SK-N-SH (cell line): ENCODE results near the gene SETD3. TPM values are rescaled to one million over a fixed set of nuclear protein-coding genes. Genes with fewer than 3 reads are reported as not detected.

Experiments
- CTCF ChIA-PET: fragments of 300-600, 350-600 bp; formaldehyde crosslinking; extraction: SDS; loops from one replicate; lab custom pipeline; 2021; lab: Yijun Ruan, JAX
- POLR2A ChIA-PET: fragments of 350-600 bp; sonication (Branson Sonifier 250); formaldehyde crosslinking; extraction: SDS; loops from one replicate; lab custom pipeline; 2020; ENCODE audit warnings: antibody characterized with exemption, inconsistent platforms; lab: Yijun Ruan, JAX
- DNase-seq: peaks from one replicate; pipeline ENCODE4 v3.0.0; 2012
- H2AFZ ChIP-seq: fragments of 200-600 bp; sonication (generic); 2 replicates; pipeline ENCODE4 v1.8.1; 2016; ENCODE audit warnings: antibody characterized with exemption, mild to moderate bottlenecking, low read depth
- H3F3A ChIP-seq: fragments of 200-600 bp; sonication (generic); replicated peaks from 2 replicates; pipeline ENCODE3; 2016; ENCODE audit warnings: antibody characterized with exemption, mild to moderate bottlenecking; ENCODE audit not compliant: insufficient read depth
- H3K27ac ChIP-seq, 2 experiments: fragments of 200-500 bp in 1 of 2; fragments of 200-600 bp in 1 of 2; sonication (Bioruptor generic) in 1 of 2; sonication (generic), shearing (Covaris generic) in 1 of 2; 2 replicates each; pipeline versions ENCODE4 v1.5.1 to v1.6.1; 2014 to 2016; ENCODE audit warnings: low read depth in 2 of 2, inconsistent platforms in 1 of 2, low read length in 1 of 2, mild to moderate bottlenecking in 1 of 2, mixed read lengths in 1 of 2
- H3K27me3 ChIP-seq: fragments of 200-600 bp; sonication (generic), shearing (Covaris generic); 2 replicates; pipeline ENCODE4 v1.6.1; 2016; ENCODE audit warnings: mixed run types; ENCODE audit not compliant: insufficient read depth
- H3K36me3 ChIP-seq, 2 experiments: fragments of 200-500 bp in 1 of 2; fragments of 200-600 bp in 1 of 2; sonication (Bioruptor generic) in 1 of 2; sonication (generic) in 1 of 2; replicated peaks in 1 of 2; 2 replicates each; pipeline versions ENCODE3 to v1.5.1; 2014 to 2016; ENCODE audit warnings: low read length in 1 of 2, mild to moderate bottlenecking in 1 of 2; ENCODE audit not compliant: insufficient read depth in 2 of 2, control insufficient read depth in 1 of 2
- H3K4me1 ChIP-seq, 2 experiments: fragments of 200-500 bp in 1 of 2; fragments of 200-600 bp in 1 of 2; sonication (Bioruptor generic) in 1 of 2; sonication (generic), shearing (Covaris generic) in 1 of 2; 2 replicates each; pipeline versions ENCODE4 v1.5.1 to v1.6.1; 2014 to 2016; ENCODE audit warnings: low read depth in 1 of 2, low read length in 1 of 2, mixed run types in 1 of 2; ENCODE audit not compliant: insufficient read depth in 2 of 2, control insufficient read depth in 1 of 2
- H3K4me2 ChIP-seq: fragments of 200-600 bp; sonication (generic), shearing (Covaris generic); 2 replicates; pipeline ENCODE4 v1.6.1; 2017; ENCODE audit warnings: mixed run types
- H3K4me3 ChIP-seq, 2 experiments: fragments of 200-500 bp in 1 of 2; fragments of 200-600 bp in 1 of 2; sonication (Bioruptor generic) in 1 of 2; sonication (generic), shearing (Covaris generic) in 1 of 2; 2 replicates each; pipeline versions ENCODE4 v1.5.1 to v1.8.1; 2014 to 2016; ENCODE audit warnings: low read depth in 2 of 2, inconsistent platforms in 1 of 2, low read length in 1 of 2, mild to moderate bottlenecking in 1 of 2, mixed read lengths in 1 of 2, moderate library complexity in 1 of 2
- H3K79me2 ChIP-seq: fragments of 200-600 bp; sonication (generic); 2 replicates; pipeline ENCODE4 v1.8.1; 2017; ENCODE audit warnings: mild to moderate bottlenecking; ENCODE audit not compliant: insufficient read depth
- H3K9ac ChIP-seq: fragments of 200-600 bp; sonication (generic); 2 replicates; pipeline ENCODE4 v1.6.1; 2017; ENCODE audit warnings: mixed run types
- H3K9me2 ChIP-seq: fragments of 200-600 bp; sonication (generic); 2 replicates; pipeline ENCODE4 v1.6.1; 2017; ENCODE audit warnings: mixed run types
- H3K9me3 ChIP-seq: fragments of 200-600 bp; sonication (generic); 2 replicates; pipeline ENCODE4 v1.6.1; 2017; ENCODE audit warnings: mixed run types, mild to moderate bottlenecking, moderate library complexity
- H4K20me1 ChIP-seq: fragments of 200-600 bp; sonication (generic); 2 replicates; pipeline ENCODE4 v1.6.1; 2017; ENCODE audit warnings: mild to moderate bottlenecking, mixed run types; ENCODE audit not compliant: insufficient read depth
- CHD2 ChIP-seq: fragments of 150-350 bp; IDR thresholded peaks from 2 replicates; pipeline ENCODE4 v1.6.1; 2018; ENCODE audit warnings: low read length; ENCODE audit not compliant: partially characterized antibody
- EZH2phosphoT487 ChIP-seq: fragments of 200-600 bp; sonication (generic); IDR thresholded peaks from 2 replicates; pipeline ENCODE4 v1.6.1; 2017; ENCODE audit warnings: low read depth, mixed run types, mild to moderate bottlenecking, antibody characterized with exemption, moderate library complexity, borderline replicate concordance
- FOSL2 ChIP-seq: IDR thresholded peaks from 2 replicates; pipeline ENCODE4 v1.4.0; 2012; ENCODE audit warnings: low read depth, mild to moderate bottlenecking, moderate library complexity, borderline replicate concordance
- FOXM1 ChIP-seq: IDR thresholded peaks from 2 replicates; pipeline ENCODE4 v1.4.0; 2012; ENCODE audit warnings: low read depth, mild to moderate bottlenecking
- GABPA ChIP-seq: IDR thresholded peaks from 2 replicates; pipeline ENCODE4 v1.4.0; 2012; ENCODE audit warnings: low read depth, mild to moderate bottlenecking
- GATA2 ChIP-seq: sonication (generic); formaldehyde crosslinking; IDR thresholded peaks from 2 replicates; pipeline ENCODE4 v1.5.0; 2020; ENCODE audit warnings: mild to moderate bottlenecking, missing genetic modification reagents
- IRF3 ChIP-seq: fragments of 150-350 bp; IDR thresholded peaks from 2 replicates; pipeline ENCODE4 v1.6.1; 2016; ENCODE audit warnings: mild to moderate bottlenecking, low read depth, low read length
- JUND ChIP-seq: IDR thresholded peaks from 2 replicates; pipeline ENCODE4 v1.4.0; 2012
- NFIC ChIP-seq: IDR thresholded peaks from 2 replicates; pipeline ENCODE4 v1.4.0; 2012; ENCODE audit warnings: borderline replicate concordance
- NRF1 ChIP-seq: IDR thresholded peaks from 2 replicates; pipeline ENCODE4 v1.6.1; 2012; ENCODE audit warnings: low read depth, mild to moderate bottlenecking, low read length
- POLR2AphosphoS5 ChIP-seq: IDR thresholded peaks from 2 replicates; pipeline ENCODE4 v1.6.1; 2012; ENCODE audit warnings: low read depth, low read length
- RAD21 ChIP-seq: IDR thresholded peaks from 2 replicates; pipeline ENCODE4 v1.6.1; 2012; ENCODE audit warnings: mild to moderate bottlenecking, low read length
- REST ChIP-seq: IDR thresholded peaks from 2 replicates; pipeline ENCODE4 v1.6.1; 2012; ENCODE audit warnings: mild to moderate bottlenecking, low read depth, low read length, moderate library complexity
- RFX5 ChIP-seq: IDR thresholded peaks from 2 replicates; pipeline ENCODE4 v1.6.1; 2012; ENCODE audit warnings: mild to moderate bottlenecking, improper control_type of control experiment, low read length
- SMC3 ChIP-seq: IDR thresholded peaks from 2 replicates; pipeline ENCODE4 v1.6.1; 2012; ENCODE audit warnings: low read depth, low read length, improper control_type of control experiment
- TCF12 ChIP-seq: IDR thresholded peaks from 2 replicates; pipeline ENCODE4 v1.4.0; 2012
- USF1 ChIP-seq: IDR thresholded peaks from 2 replicates; pipeline ENCODE4 v1.4.0; 2012; ENCODE audit warnings: low read depth, borderline replicate concordance
- USF2 ChIP-seq: fragments of 150-350 bp; IDR thresholded peaks from 2 replicates; pipeline ENCODE4 v1.6.1; 2017; ENCODE audit warnings: antibody characterized with exemption, low read length, low read depth, borderline replicate concordance
- YY1 ChIP-seq: IDR thresholded peaks from 2 replicates; pipeline ENCODE4 v1.4.0; 2012; ENCODE audit warnings: low read depth, mild to moderate bottlenecking
- WGBS: methylation state at CpG from one replicate; pipeline ENCODE4 v1.1.6; 2017; ENCODE audit warnings: low lambda C conversion rate; 5-methylcytosine and 5-hydroxymethylcytosine counted together
- polyA plus RNA-seq, 3 experiments: library from polyadenylated mRNA; depleted of rRNA; stranded (reverse); fragments of >200 nt; gene quantifications; 2 replicates each; pipeline ENCODE4 v1.2.3, GENCODE V29; 2012

SETD3 gene
- polyA plus RNA-seq, 1 of the 3 experiments (the other 2 are of a cell fraction): 19.1 TPM

- Histone ChIP-seq H3K9me3 (no peaks in the 10 kb centered on the region), H3K27me3 (no peaks in the 10 kb centered on the region), H3K36me3 (peaks cover 27 to 63% of the 10 kb centered on the region in 2 experiments), H3K79me2 (peaks cover 21% of the 10 kb centered on the region), H3K4me1 (peaks cover 0 to under 1% of the 10 kb centered on the region in 2 experiments; a peak in 2 of 4 replicates), H3K27ac (no peak overlapping the region), H2AFZ (no peak overlapping the region), H3K9me2 (no peaks in the 10 kb centered on the region), H3F3A (no peaks in the 10 kb centered on the region), H3K9ac (no peak overlapping the region), H4K20me1 (peaks cover 11% of the 10 kb centered on the region), H3K4me3 (no peak overlapping the region), H3K4me2 (no peak overlapping the region)
- no peak for DNase-seq
- WGBS: 77% methylated on average over 6 of the region's 6 CpGs
- TF ChIP-seq POLR2AphosphoS5 (no peak), USF1 (no peak), RFX5 (no peak), NFIC (no peak), SMC3 (no peak), IRF3 (no peak), USF2 (no peak), FOSL2 (no peak), EZH2phosphoT487 (no peak), TCF12 (no peak), REST (no peak), FOXM1 (no peak), NRF1 (no peak), YY1 (no peak), GABPA (no peak), CHD2 (no peak), GATA2 (CRISPR knock-in tag) (no peak), RAD21 (no peak), JUND (no peak)
- POLR2A ChIA-PET: no interaction called here
- CTCF ChIA-PET: interaction anchor here (0.7 to 1.8 kb wide), 3 partner anchors 16 to 46 kb away, joined by 3 to 5 read pairs (median 3); no protein-coding TSS in a partner anchor
Measured at GRCh38 chr14:99462210-99462609, 18.4 kb downstream of the SETD3 start.
